ENCODE measurements around the gene BTRC. TPM values are rescaled to one million over a fixed set of nuclear protein-coding genes. Genes with fewer than 3 reads are reported as not detected.

The BTRC gene
- total RNA-seq, 1 experiment from 2014 or later, result 19.4 TPM

- Mint-ChIP-seq H3K27me3 (ENCODE audit: insufficient read depth, unreplicated experiment) (peaks cover 18% of the 10 kb centered on the region), H3K36me3 (ENCODE audit: insufficient read depth, unreplicated experiment) (peaks cover 10% of the 10 kb centered on the region), H3K4me3 (ENCODE audit: unreplicated experiment) (peak overlapping the region; percentile 72), H3K4me1 (ENCODE audit: insufficient read depth, unreplicated experiment) (peaks cover 5% of the 10 kb centered on the region), H3K27ac (ENCODE audit: low read depth, unreplicated experiment) (no peak overlapping the region), H3K9me3 (ENCODE audit: unreplicated experiment) (no peaks in the 10 kb centered on the region)
- TF ChIP-seq, protein P1, sequence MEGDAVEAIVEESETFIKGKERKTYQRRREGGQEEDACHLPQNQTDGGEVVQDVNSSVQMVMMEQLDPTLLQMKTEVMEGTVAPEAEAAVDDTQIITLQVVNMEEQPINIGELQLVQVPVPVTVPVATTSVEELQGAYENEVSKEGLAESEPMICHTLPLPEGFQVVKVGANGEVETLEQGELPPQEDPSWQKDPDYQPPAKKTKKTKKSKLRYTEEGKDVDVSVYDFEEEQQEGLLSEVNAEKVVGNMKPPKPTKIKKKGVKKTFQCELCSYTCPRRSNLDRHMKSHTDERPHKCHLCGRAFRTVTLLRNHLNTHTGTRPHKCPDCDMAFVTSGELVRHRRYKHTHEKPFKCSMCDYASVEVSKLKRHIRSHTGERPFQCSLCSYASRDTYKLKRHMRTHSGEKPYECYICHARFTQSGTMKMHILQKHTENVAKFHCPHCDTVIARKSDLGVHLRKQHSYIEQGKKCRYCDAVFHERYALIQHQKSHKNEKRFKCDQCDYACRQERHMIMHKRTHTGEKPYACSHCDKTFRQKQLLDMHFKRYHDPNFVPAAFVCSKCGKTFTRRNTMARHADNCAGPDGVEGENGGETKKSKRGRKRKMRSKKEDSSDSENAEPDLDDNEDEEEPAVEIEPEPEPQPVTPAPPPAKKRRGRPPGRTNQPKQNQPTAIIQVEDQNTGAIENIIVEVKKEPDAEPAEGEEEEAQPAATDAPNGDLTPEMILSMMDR (IDR thresholded peaks at IDR 0.05; ENCODE audit: unreplicated experiment), result peak; percentile 94
- CTCF ChIA-PET, result interaction anchor here (0.5 to 7.7 kb wide), 31 partner anchors 8 to 414 kb away, joined by 3 to 118 read pairs (median 4); partner anchors contain the start of genes DPCD and POLL
- POLR2A ChIA-PET, result interaction anchor here (0.6 to 2.2 kb wide), 5 partner anchors 11 to 504 kb away, joined by 3 to 8 read pairs (median 3); partner anchors contain the start of genes DPCD and POLL
- peak; percentile 69 for DNase-seq (ENCODE audit: unreplicated experiment)
- no TSS peak for BruUV-seq (replicated peaks)
- intact Hi-C loops (cut with micrococcal nuclease), result loop anchor here (1.0 to 2.0 kb wide), 4 partner anchors 33 to 409 kb away; no protein-coding TSS in a partner anchor
These were observed 215.9 kb downstream of the BTRC start for GRCh38 chr10:101569622-101570427.

- BruUV-seq (replicated peaks), result no TSS peak
- intact Hi-C loops (cut with micrococcal nuclease), result loop anchor here (1.0 to 2.0 kb wide), 4 partner anchors 34 to 409 kb away; no protein-coding TSS in a partner anchor
These were observed 216.7 kb downstream of the BTRC start for GRCh38 chr10:101570428-101571270.

GRCh38 chr10:101571271-101571925, 217.4 kb downstream of the BTRC start:
- DNase-seq (ENCODE audit: unreplicated experiment), result no peak
- Mint-ChIP-seq H3K27ac (ENCODE audit: low read depth, unreplicated experiment) (no peak overlapping the region), H3K36me3 (ENCODE audit: insufficient read depth, unreplicated experiment) (peaks cover 10% of the 10 kb centered on the region), H3K4me3 (ENCODE audit: unreplicated experiment) (no peak overlapping the region), H3K9me3 (ENCODE audit: unreplicated experiment) (no peaks in the 10 kb centered on the region), H3K4me1 (ENCODE audit: insufficient read depth, unreplicated experiment) (peaks cover 5% of the 10 kb centered on the region), H3K27me3 (ENCODE audit: insufficient read depth, unreplicated experiment) (peaks cover 3% of the 10 kb centered on the region)
- intact Hi-C loops (cut with micrococcal nuclease), result loop anchor here (2.0 kb wide), 2 partner anchors 35 to 129 kb away; no protein-coding TSS in a partner anchor
- TF ChIP-seq, protein P1 (IDR thresholded peaks at IDR 0.05; ENCODE audit: unreplicated experiment), result no peak
- BruUV-seq (replicated peaks), result no TSS peak
- CTCF ChIA-PET, result interaction anchor here (0.6 to 7.7 kb wide), 27 partner anchors 10 to 476 kb away, joined by 3 to 118 read pairs (median 5); partner anchors contain the start of genes DPCD and POLL
- POLR2A ChIA-PET, result interaction anchor here (0.6 to 3.3 kb wide), 9 partner anchors 9 to 357 kb away, joined by 3 to 15 read pairs (median 4); partner anchors contain the start of genes DPCD, NPM3 and POLL

More at GRCh38 chr10:101570428-101571270, 216.7 kb downstream of the BTRC start:
- POLR2A ChIA-PET, result interaction anchor here (0.6 to 3.3 kb wide), 8 partner anchors 9 to 504 kb away, joined by 3 to 15 read pairs (median 4); partner anchors contain the start of genes DPCD and POLL
- H3K4me1 Mint-ChIP-seq (ENCODE audit: insufficient read depth, unreplicated experiment), result peaks cover 5% of the 10 kb centered on the region
- CTCF ChIA-PET, result interaction anchor here (0.5 to 7.7 kb wide), 36 partner anchors 9 to 528 kb away, joined by 3 to 118 read pairs (median 4); partner anchors contain the start of genes DPCD and POLL
- no peaks in the 10 kb centered on the region for H3K9me3 Mint-ChIP-seq (ENCODE audit: unreplicated experiment)
- peaks cover 10% of the 10 kb centered on the region for H3K36me3 Mint-ChIP-seq (ENCODE audit: insufficient read depth, unreplicated experiment)
- peak overlapping the region; percentile 72 for H3K4me3 Mint-ChIP-seq (ENCODE audit: unreplicated experiment)
- TF ChIP-seq, protein P1 (IDR thresholded peaks at IDR 0.05; ENCODE audit: unreplicated experiment), result no peak
- DNase-seq (ENCODE audit: unreplicated experiment), result peak; percentile 14
- no peak overlapping the region for H3K27ac Mint-ChIP-seq (ENCODE audit: low read depth, unreplicated experiment)
- H3K27me3 Mint-ChIP-seq (ENCODE audit: insufficient read depth, unreplicated experiment), result peaks cover 10% of the 10 kb centered on the region
